A549 (cell line): ENCODE results near the gene GATAD2A.

Experiments
- CEBPB ChIP-seq, 2 experiments: fragments of >200 bp in 1 of 2; sonication (Bioruptor Twin) in 1 of 2; formaldehyde crosslinking in 1 of 2; IDR thresholded peaks; 2 replicates each; pipeline ENCODE4 v1.6.1; 2012 to 2016
- HEYL ChIP-seq: fragments of 250-450 bp; sonication (Bioruptor Pico); IDR thresholded peaks from 2 replicates; pipeline ENCODE4 v1.8.0; 2021; ENCODE audit warnings: mild to moderate bottlenecking, moderate library complexity
- NR3C1 ChIP-seq: fragments of >200 bp; sonication (Bioruptor Twin); formaldehyde crosslinking; IDR thresholded peaks from 3 replicates; pipeline ENCODE4 v1.6.1; 2017
- POLR2A ChIP-seq: IDR thresholded peaks from 2 replicates; pipeline ENCODE4 v1.6.1; 2012; ENCODE audit warnings: mild to moderate bottlenecking, low read length
- RFX5 ChIP-seq: fragments of 450-650 bp; IDR thresholded peaks from 2 replicates; pipeline ENCODE4 v1.7.1; 2014; ENCODE audit warnings: antibody characterized with exemption, mild to moderate bottlenecking, moderate library complexity
- RNF2 ChIP-seq: fragments of 200-600 bp; sonication (generic); IDR thresholded peaks from 2 replicates; pipeline ENCODE4 v1.6.1; 2016; ENCODE audit warnings: low read depth, mild to moderate bottlenecking, antibody characterized with exemption, moderate library complexity, borderline replicate concordance
- TF ChIP-seq, protein P1 (sequence below): fragments of 200-600 bp; sonication (generic); IDR thresholded peaks from 2 replicates; pipeline ENCODE4 v1.6.1; 2016; ENCODE audit warnings: antibody characterized with exemption, mild to moderate bottlenecking, moderate library complexity
- TF ChIP-seq, protein P2 (sequence below): fragments of >200 bp; sonication (Bioruptor Twin); formaldehyde crosslinking; IDR thresholded peaks from 3 replicates; pipeline ENCODE4 v1.5.1; 2016

DNA sequence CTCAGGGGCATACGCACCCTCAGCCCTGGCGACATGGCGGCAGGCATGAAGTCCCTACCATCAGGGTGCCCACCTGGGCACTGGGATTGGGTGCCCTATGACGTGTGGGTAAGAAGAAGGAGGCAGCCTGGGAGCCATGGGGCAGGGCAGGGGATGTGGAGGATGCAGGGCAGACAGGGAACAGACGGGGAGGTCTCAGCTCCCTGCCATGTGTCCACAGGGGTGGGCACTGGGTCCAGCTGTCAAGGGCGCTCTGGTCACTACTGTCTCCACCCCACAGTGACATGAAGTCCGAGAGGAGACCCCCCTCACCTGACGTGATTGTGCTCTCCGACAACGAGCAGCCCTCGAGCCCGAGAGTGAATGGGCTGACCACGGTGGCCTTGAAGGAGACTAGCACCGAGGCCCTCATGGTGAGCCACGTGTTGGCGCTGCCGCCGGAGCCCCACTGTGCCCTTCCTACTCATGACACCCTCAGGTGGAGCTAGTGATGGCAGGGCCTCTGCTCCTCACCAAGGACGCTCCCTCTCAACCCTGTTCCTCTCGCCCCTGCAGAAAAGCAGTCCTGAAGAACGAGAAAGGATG is 86.6 kb downstream of the GATAD2A start:
- TF ChIP-seq RNF2 (no peak), NR3C1 (no peak), POLR2A (no peak), CEBPB (IDR thresholded peaks at IDR 0.05) (no peak), HEYL (CRISPR knock-in tag) (no peak), RFX5 (no peak)
- TF ChIP-seq, protein P1, sequence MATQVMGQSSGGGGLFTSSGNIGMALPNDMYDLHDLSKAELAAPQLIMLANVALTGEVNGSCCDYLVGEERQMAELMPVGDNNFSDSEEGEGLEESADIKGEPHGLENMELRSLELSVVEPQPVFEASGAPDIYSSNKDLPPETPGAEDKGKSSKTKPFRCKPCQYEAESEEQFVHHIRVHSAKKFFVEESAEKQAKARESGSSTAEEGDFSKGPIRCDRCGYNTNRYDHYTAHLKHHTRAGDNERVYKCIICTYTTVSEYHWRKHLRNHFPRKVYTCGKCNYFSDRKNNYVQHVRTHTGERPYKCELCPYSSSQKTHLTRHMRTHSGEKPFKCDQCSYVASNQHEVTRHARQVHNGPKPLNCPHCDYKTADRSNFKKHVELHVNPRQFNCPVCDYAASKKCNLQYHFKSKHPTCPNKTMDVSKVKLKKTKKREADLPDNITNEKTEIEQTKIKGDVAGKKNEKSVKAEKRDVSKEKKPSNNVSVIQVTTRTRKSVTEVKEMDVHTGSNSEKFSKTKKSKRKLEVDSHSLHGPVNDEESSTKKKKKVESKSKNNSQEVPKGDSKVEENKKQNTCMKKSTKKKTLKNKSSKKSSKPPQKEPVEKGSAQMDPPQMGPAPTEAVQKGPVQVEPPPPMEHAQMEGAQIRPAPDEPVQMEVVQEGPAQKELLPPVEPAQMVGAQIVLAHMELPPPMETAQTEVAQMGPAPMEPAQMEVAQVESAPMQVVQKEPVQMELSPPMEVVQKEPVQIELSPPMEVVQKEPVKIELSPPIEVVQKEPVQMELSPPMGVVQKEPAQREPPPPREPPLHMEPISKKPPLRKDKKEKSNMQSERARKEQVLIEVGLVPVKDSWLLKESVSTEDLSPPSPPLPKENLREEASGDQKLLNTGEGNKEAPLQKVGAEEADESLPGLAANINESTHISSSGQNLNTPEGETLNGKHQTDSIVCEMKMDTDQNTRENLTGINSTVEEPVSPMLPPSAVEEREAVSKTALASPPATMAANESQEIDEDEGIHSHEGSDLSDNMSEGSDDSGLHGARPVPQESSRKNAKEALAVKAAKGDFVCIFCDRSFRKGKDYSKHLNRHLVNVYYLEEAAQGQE = no peak
- TF ChIP-seq, protein P2, sequence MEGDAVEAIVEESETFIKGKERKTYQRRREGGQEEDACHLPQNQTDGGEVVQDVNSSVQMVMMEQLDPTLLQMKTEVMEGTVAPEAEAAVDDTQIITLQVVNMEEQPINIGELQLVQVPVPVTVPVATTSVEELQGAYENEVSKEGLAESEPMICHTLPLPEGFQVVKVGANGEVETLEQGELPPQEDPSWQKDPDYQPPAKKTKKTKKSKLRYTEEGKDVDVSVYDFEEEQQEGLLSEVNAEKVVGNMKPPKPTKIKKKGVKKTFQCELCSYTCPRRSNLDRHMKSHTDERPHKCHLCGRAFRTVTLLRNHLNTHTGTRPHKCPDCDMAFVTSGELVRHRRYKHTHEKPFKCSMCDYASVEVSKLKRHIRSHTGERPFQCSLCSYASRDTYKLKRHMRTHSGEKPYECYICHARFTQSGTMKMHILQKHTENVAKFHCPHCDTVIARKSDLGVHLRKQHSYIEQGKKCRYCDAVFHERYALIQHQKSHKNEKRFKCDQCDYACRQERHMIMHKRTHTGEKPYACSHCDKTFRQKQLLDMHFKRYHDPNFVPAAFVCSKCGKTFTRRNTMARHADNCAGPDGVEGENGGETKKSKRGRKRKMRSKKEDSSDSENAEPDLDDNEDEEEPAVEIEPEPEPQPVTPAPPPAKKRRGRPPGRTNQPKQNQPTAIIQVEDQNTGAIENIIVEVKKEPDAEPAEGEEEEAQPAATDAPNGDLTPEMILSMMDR = no peak
